AG08395 (cell line): ENCODE measurements around the gene SARS1.
"Not testable (repeated sequence)": the region's sequence is repeated elsewhere in the genome, so short reads cannot be mapped to it uniquely, and the experiment has no call there.

ENCODE experiments used
- DNase-seq: peaks from one replicate; pipeline ENCODE4 v3.0.0; 2012; ENCODE audit warnings: mixed read lengths, low spot score

Gene SARS1

DNA sequence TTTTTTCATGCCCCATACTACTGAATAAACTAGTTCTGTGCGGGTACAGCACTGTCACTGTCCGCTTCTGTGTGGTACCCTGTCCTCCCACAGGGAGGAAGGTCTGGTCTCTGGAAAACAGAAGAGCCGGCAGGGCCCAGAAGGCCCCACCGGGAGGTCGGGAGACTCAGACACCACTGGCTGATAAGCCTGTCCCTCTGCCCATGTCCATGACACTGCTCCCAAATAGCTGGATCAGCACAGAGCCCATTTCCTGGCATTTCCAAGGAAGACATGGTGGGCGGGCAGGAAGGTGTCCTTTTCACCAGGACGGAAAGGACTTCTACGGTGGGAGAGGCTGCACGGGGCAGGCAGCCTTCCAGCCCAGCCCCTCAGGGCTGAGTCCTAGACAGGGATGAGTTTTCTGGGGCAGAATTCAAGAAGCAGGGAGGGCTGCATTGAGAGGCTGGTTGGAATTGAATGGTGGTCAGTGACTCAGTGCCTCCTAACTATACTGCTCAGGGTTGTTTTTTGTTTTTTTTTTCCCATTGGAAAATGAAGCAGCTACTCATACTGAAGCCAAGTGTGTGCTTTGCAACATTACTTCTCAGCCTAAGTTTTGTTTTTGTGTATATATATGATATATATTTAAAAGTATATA, 62.1 kb downstream of the SARS1 start:
- peak; percentile 56 for DNase-seq

GRCh38 chr1:109277434-109278204, 63.9 kb downstream of the SARS1 start:
- peak; percentile 76 for DNase-seq

DNA sequence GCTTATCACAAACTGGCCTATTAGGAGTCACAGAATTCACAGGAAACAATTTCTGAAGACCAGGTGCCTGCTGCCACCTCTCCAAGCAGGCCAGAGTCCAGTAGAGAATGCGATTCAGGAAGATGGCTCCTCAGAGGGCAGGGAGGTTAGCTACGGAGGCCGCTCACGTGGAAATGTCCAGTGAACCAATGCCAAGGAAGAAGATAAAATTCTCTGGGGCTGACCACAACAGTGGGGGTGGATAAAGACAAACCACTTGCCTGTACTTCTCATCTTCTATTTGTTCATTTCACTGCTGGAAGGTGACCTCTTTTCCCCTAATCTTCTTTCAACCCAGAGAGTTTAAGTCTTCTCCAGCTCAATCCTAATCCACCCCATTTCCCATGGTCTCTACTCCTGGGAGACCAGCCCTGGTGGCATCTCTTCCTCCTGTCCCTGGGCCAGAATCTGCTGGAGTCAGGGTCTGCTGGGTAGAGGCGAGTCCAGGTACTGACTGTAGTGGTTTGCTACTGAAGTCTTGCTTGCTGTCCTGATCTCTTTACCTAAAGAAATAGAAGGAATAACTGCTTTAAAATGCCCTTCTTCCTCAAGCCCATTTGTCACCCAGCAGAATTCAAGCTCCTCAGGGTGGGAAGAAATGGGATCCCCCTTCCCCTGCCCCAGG, 66.0 kb downstream of the SARS1 start:
- DNase-seq, result no peak

DNA sequence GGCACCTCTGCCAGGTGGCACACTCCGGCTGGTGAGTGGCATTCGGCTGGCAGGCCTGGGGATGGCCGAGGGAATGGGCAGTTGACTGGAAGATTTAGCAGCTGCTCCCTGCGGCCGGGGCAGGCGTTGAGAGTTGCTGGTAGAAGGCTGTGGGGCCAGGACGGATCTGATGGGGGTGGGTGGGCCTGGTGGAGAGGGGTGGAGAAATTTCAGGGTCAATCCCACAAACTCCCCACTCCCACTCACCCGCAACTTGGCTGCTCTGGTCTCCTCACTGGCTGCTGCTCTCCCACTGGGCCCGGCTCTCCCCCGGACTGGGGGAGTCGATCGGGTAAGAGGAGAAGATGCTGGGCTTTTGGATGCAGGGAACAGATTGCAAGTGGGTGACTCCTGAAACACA, 67.1 kb downstream of the SARS1 start:
- DNase-seq, result no peak

GRCh38 chr1:109281680-109282496, 68.2 kb downstream of the SARS1 start:
- no peak for DNase-seq

- DNase-seq, result no peak
Observed at GRCh38 chr1:109282497-109282951, 68.8 kb downstream of the SARS1 start.

GRCh38 chr1:109282952-109283747, 69.4 kb downstream of the SARS1 start, which contains the start of gene PSRC1:
Gene PSRC1 (minus strand): TSS chr1:109283145.
- peak; percentile 99 for DNase-seq

DNA sequence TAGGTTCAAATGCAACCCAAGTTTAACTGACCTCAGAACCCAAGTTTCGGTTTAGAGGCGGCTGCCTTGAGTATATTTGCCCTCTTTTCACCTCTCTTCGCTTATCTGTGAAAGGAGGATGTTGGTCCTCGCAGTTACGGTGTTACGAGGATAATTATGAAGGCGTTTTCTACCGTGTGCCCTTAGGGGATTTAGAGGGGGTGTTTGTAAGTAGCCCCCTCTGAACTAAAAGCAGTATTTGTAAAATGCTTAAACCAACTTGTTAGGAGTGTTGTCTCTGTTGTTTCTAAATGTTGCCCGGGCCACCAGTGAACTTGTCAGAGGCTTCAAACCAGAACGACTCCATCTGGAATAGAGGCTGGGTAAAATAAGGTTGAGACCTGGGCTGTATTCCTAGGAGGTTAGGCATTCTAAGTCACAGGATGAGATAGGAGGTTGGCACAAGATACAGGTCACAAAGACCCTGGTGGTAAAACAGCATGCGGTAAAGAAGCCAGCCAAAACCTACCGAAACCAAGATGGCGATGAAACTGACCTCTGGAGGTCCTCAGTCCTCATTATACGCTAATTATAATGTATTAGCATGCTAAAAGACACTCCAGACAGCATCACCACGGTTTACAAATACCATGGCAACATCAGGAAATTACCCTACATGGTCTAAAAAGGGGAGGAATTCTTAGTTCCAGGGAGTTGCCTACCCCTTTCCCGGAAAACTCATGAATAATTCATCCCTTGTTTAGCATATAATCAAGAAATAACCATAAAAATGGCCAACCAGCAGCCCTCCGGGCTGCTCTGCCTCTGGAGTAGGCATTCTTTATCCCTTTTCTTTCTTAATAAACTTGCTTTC, 70.3 kb downstream of the SARS1 start:
- no peak for DNase-seq

- not testable (repeated sequence) for DNase-seq
Observed at GRCh38 chr1:109286762-109287161, 73.0 kb downstream of the SARS1 start.
